Progenitor cell of endocrine pancreas (in vitro differentiated cells): ENCODE measurements around the gene IFT172. TPM values are rescaled to one million over a fixed set of nuclear protein-coding genes. Genes with fewer than 3 reads are reported as not detected.

Experiments
- DNase-seq: peaks from one replicate; pipeline ENCODE4 v3.0.0; 2021; ENCODE audit warnings: low spot score; ENCODE audit not compliant: unreplicated experiment
- H3K27ac Mint-ChIP-seq: 2 replicates; pipeline ENCODE4 v1.8.0; 2021; ENCODE audit warnings: mild to moderate bottlenecking, moderate library complexity, mixed read lengths
- H3K27me3 Mint-ChIP-seq: 2 replicates; pipeline ENCODE4 v1.8.0; 2021; ENCODE audit warnings: mixed read lengths
- H3K36me3 Mint-ChIP-seq: 2 replicates; pipeline ENCODE4 v1.8.0; 2022; ENCODE audit warnings: mixed read lengths; ENCODE audit not compliant: insufficient read depth
- H3K4me1 Mint-ChIP-seq: 2 replicates; pipeline ENCODE4 v1.8.0; 2021; ENCODE audit warnings: low read depth, mixed read lengths
- H3K4me3 Mint-ChIP-seq: 2 replicates; pipeline ENCODE4 v1.8.0; 2021; ENCODE audit warnings: low read depth, mild to moderate bottlenecking, moderate library complexity, mixed read lengths
- H3K9me3 Mint-ChIP-seq: 2 replicates; pipeline ENCODE4 v1.8.0; 2021; ENCODE audit warnings: low read depth, mixed read lengths
- CTCF ChIP-seq: fragments of 200-600 bp; sonication (generic); IDR thresholded peaks from one replicate; pipeline ENCODE4 v1.5.0; 2021; ENCODE audit warnings: antibody characterized with exemption, mild to moderate bottlenecking; ENCODE audit not compliant: unreplicated experiment
- total RNA-seq: library from RNA; stranded (reverse); gene quantifications from 2 replicates; pipeline ENCODE4 v1.2.1, GENCODE V29; 2021

IFT172 gene
- total RNA-seq, 1 donor from 2014 or later, result 49.5 TPM

- peaks cover 3% of the 10 kb centered on the region for H3K4me1 Mint-ChIP-seq
- TF ChIP-seq CTCF, result no peak
- H3K4me3 Mint-ChIP-seq, result no peak overlapping the region
- H3K27me3 Mint-ChIP-seq, result no peaks in the 10 kb centered on the region
- H3K27ac Mint-ChIP-seq, result no peak overlapping the region
- no peaks in the 10 kb centered on the region for H3K9me3 Mint-ChIP-seq
- DNase-seq, result no peak
- H3K36me3 Mint-ChIP-seq, result peaks cover 4% of the 10 kb centered on the region
Measured at GRCh38 chr2:27464443-27464842, 25.1 kb downstream of the IFT172 start.

- no peak overlapping the region for H3K27ac Mint-ChIP-seq
Measured at GRCh38 chr2:27461118-27461517, 28.4 kb downstream of the IFT172 start.

GRCh38 chr2:27453968-27454367 lies 35.6 kb downstream of the IFT172 start:
- Mint-ChIP-seq H3K27me3 (no peaks in the 10 kb centered on the region), H3K4me3 (no peak overlapping the region), H3K36me3 (peaks cover 9% of the 10 kb centered on the region), H3K4me1 (no peaks in the 10 kb centered on the region), H3K9me3 (no peaks in the 10 kb centered on the region), H3K27ac (no peak overlapping the region)
- no peak for DNase-seq
- no peak for TF ChIP-seq CTCF

More at GRCh38 chr2:27461118-27461517, 28.4 kb downstream of the IFT172 start:
- Mint-ChIP-seq H3K36me3 (peaks cover 8% of the 10 kb centered on the region), H3K4me3 (no peak overlapping the region), H3K4me1 (peaks cover 3% of the 10 kb centered on the region), H3K9me3 (no peaks in the 10 kb centered on the region), H3K27me3 (no peaks in the 10 kb centered on the region)
- TF ChIP-seq CTCF, result no peak
- DNase-seq, result no peak

- Mint-ChIP-seq H3K4me1 (no peaks in the 10 kb centered on the region), H3K27me3 (no peaks in the 10 kb centered on the region), H3K27ac (no peak overlapping the region), H3K4me3 (no peak overlapping the region), H3K36me3 (peaks cover 12% of the 10 kb centered on the region), H3K9me3 (no peaks in the 10 kb centered on the region)
- no peak for TF ChIP-seq CTCF
- no peak for DNase-seq
Measured at GRCh38 chr2:27451095-27451494, 38.4 kb downstream of the IFT172 start.

GRCh38 chr2:27448381-27448780 lies 41.2 kb downstream of the IFT172 start:
- Mint-ChIP-seq H3K27ac (no peak overlapping the region), H3K27me3 (no peaks in the 10 kb centered on the region), H3K9me3 (no peaks in the 10 kb centered on the region), H3K4me3 (no peak overlapping the region), H3K36me3 (peaks cover 16% of the 10 kb centered on the region), H3K4me1 (no peaks in the 10 kb centered on the region)
- TF ChIP-seq CTCF, result no peak
- DNase-seq, result no peak
